SIG-M5 (cell line): ENCODE measurements around the gene ARVCF.

ENCODE experiments used
- DNase-seq: peaks from one replicate; lab custom pipeline; 2025; lab: John Stamatoyannopoulos, UW

Gene ARVCF

DNA sequence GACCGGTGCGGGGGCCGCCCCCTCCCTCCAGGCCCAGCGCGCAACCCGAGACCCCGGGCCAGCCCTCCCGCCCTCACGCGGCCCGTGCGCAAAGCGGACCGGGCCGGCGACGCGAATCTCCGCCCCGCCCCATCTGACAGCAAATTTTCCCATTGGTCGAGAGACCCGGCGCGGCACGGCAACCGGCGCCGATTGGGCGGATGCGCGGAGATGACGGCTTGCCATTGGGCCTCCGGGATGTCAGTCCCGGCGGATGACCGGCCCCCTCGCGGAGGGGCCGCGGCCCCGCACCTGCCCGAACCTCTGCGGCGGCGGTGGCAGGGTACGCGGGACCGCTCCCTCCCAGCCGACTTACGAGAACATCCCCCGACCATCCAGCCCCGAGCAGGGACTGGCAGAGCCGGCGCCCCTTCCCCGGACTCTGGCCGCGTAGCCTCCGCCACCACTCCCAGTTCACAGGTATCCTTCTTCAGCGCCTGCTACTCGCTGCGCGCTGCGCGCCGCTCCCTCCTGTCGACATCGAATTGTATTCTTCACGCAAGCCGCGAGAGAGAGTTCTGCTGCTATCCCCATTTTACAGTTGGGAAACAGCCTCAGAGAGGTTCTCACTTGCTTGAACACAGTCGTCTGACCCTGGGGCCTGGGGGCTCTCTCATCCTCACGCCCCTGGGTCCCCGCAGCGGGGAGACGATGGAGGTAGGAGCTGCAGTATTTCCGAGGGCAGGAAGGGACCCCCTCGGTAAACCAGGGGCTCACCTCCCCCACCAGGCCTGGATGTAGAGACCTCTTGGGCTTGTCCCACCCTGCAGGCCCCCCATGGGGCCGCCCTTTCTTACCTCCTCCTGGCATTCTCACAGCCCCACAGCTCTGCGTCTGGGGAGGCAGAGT is at the start of gene ARVCF:
Gene ARVCF, minus strand, starts transcription at position 90 of the 888 bp plus-strand sequence. CDS start 26,029 bp downstream, outside the sequence.
- DNase-seq, result peak; percentile 26

GRCh38 chr22:20065896-20066616 is 49.4 kb upstream of the ARVCF start:
- DNase-seq, result no peak

DNA sequence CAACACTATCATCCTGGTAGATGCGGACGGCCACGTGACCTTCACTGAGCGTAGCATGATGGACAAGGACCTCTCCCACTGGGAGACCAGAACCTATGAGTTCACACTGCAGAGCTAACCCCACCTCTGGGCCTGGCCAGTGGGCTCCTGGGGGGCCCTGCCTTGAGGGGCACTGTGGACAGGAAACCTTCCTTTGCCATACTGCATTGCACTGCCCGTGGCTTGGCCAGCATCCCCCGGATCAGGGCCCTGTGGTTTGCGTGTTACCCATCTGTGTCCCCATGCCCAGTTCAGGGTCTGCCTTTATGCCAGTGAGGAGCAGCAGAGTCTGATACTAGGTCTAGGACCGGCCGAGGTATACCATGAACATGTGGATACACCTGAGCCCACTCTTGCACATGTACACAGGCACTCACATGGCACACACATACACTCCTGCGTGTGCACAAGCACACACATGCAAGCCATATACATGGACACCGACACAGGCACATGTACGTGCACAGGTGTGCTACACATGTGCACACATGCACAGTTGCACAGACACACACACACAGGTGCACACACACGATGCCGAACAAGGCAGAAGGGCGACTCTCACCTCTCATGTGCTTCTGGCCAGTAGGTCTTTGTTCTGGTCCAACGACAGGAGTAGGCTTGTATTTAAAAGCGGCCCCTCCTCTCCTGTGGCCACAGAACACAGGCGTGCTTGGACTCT is 48.1 kb upstream of the ARVCF start:
- DNase-seq, result no peak

- no peak for DNase-seq
Measured at GRCh38 chr22:20064140-20064480, 47.5 kb upstream of the ARVCF start.

DNA sequence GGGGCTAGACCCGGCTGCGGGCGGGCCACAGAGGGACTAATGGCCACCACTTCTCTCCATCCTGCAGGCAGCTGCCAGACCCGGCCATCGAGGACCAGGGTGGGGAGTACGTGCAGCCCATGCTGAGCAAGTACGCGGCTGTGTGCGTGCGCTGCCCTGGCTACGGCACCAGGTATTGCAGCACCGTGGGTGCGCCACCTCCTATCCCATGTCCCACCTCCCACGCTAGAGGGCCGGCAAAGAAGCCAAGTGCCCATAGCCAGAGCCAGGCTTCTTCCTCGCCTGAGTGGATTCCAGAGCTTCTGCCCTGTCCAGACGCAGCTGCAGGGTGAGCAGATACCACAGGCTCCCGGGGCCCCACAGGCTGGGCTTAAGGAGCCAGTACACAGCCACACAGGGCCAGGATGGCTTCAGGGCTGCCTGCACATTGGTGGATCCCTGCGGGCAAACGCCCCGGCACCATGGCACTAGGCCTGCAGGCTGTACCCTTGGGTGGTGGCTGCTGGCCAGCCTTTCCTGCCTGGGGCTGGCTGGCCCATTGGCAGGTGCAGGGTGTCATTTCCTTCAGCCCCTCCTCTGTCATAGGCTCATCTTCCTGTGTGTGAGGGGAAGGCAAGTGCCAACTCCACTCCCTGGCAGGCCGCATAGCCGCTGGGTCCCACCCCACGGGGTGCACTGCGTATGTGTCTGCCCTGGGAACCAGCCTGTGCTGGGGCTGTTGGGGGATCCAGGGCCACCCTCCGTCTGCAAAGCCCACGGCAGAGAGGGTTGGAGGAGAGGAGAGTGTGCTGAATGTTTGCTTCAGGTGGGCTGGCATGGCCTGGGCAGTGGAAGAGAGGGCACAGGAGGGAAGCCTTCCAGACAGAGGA is 46.9 kb upstream of the ARVCF start:
- DNase-seq, result no peak

DNA sequence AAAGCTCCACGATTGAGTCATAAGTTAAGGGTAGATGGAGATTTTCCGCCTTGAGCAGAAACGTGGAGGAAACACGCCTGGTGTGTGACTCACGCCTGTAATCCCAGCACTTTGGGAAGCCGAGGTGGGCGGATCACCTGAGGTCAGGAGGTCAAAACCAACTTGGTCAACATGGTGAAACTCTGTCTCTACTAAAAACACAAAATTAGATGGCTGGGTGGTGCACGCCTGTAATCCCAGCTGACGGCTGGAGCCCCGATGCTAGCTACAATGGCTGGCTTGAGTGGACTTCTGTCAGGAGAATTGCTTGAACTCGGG is 46.1 kb upstream of the ARVCF start:
- DNase-seq, result no peak

DNA sequence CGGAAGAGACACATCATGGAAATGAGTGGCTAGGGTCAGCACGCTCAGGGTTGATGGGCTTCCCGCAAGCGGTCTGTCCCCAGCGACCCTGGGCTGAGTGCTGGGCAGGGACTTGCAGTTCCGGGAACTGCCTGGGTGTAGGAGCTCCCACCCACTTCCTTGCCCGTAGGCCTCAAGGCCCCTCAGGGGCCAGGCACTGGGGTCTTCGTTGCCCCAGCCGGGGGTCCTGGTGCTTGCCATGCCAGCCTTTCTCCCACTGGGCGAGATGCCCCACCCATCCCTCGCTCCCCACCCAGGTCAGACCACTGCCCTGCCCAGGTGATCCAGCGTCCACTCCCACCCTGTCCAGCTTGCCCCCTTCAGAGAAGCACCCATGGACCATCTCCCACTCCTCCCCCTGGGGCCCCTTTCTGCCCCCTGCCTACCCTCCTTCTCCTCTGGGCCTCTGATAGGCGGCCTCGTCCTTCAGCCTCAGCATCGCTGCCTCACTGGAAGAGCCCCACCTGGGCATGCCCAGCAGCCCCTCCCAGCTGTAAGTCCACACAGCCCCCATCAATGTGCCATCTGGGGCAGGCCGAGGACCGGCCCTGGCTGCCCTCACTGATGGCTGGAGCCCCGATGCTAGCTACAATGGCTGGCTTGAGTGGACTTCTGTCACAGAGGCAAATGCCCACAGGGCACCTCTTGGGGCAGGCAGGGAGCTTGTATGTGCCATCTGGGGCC is 45.6 kb upstream of the ARVCF start:
- DNase-seq, result no peak

DNA sequence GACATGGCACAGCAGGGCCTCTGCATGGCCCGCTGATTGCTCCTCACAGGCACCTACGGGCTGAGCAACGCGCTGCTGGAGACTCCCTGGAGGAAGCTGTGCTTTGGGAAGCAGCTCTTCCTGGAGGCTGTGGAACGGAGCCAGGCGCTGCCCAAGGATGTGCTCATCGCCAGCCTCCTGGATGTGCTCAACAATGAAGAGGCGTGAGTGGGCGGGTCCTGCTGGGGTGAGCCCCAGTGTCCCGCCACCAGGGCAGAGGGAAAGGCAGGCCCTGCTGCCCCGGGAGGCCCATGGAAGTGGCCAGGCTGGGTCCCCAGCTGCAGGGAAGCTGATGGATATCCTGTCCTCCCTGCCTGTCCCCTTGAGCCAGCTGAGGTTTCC is 44.8 kb upstream of the ARVCF start:
- no peak for DNase-seq

GRCh38 chr22:20060700-20061480 is 44.3 kb upstream of the ARVCF start:
- no peak for DNase-seq

- no peak for DNase-seq
Measured at GRCh38 chr22:20058989-20059770, 42.6 kb upstream of the ARVCF start.

- no peak for DNase-seq
Measured at GRCh38 chr22:20057596-20058268, 41.1 kb upstream of the ARVCF start.

GRCh38 chr22:20056696-20057386 is 40.2 kb upstream of the ARVCF start:
- DNase-seq, result no peak

- no peak for DNase-seq
Measured at GRCh38 chr22:20056161-20056560, 39.5 kb upstream of the ARVCF start.

- DNase-seq, result no peak
Measured at GRCh38 chr22:20055654-20056053, 39.0 kb upstream of the ARVCF start.

GRCh38 chr22:20055144-20055543 is 38.5 kb upstream of the ARVCF start:
- DNase-seq, result no peak

GRCh38 chr22:20054485-20054884 is 37.9 kb upstream of the ARVCF start:
- no peak for DNase-seq

- no peak for DNase-seq
Measured at GRCh38 chr22:20054034-20054427, 37.4 kb upstream of the ARVCF start.

- DNase-seq, result no peak
Measured at GRCh38 chr22:20053407-20054033, 36.9 kb upstream of the ARVCF start.
